IPS-15b (cell line): Measurements from ENCODE around the gene CHRNA1.

Source experiments
- H3K27me3 ChIP-seq: one replicate; pipeline ENCODE4 v1.6.1; 2013; ENCODE audit warnings: low read length; ENCODE audit not compliant: control insufficient read depth, insufficient read depth
- H3K36me3 ChIP-seq: one replicate; pipeline ENCODE4 v1.6.1; 2013; ENCODE audit warnings: low read length; ENCODE audit not compliant: control insufficient read depth, insufficient read depth
- H3K4me1 ChIP-seq: one replicate; pipeline ENCODE4 v1.6.1; 2013; ENCODE audit warnings: mild to moderate bottlenecking, low read length; ENCODE audit not compliant: control insufficient read depth, insufficient read depth
- H3K4me3 ChIP-seq: one replicate; pipeline ENCODE4 v1.5.1; 2013; ENCODE audit warnings: low read depth, low read length
- H3K9ac ChIP-seq: one replicate; pipeline ENCODE4 v1.6.1; 2013; ENCODE audit warnings: low read depth, mild to moderate bottlenecking, low read length
- H3K9me3 ChIP-seq: one replicate; pipeline ENCODE4 v1.6.1; 2013; ENCODE audit warnings: mild to moderate bottlenecking, low read length; ENCODE audit not compliant: control insufficient read depth, insufficient read depth

CHRNA1 gene

DNA sequence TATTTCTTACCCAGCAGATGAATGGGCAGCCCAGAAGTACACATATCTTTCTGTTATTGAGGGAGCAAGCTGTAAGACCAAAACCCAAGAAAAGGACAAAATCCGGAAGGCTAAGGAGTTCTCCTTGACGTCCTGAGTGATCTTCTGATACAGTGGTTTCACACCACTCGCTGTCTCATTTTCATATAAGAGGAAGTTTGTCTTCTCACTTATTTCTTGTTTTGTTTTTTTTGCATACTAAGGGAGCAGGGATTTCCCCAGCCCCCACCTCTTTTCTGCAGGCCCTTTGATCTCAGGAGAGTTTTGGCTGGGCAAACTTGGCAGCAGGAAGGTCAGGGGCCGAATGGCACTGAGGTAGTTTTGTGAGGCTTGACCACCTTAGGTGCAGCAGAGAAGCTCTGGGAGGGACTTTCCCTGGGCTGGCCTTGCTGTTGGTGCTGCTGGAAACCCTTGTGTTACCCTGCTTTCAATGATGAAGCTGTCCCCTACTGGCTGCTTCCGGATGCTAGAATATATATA is 13.3 kb downstream of the CHRNA1 start:
- H3K4me3 ChIP-seq: no peak overlapping the region
- H3K4me1 ChIP-seq: peaks cover 6% of the 10 kb centered on the region

DNA sequence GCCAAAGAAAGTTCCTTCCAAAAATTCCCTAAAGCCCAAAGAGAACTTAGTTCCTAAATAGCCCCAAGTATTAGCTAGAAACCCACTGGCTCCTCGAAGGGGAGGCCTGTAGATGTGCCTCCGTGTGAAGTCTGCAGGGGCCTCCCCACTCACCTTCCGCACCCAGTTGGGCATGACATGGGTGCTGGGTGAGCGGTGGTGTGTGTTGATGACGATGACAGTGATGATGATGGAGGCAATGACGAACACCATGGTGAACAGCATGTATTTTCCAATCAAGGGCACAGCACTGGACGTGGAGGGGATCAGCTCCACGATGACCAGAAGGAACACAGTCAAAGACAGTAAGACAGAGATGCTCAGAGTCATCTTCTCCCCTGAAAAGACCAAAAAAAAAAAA is 14.5 kb downstream of the CHRNA1 start:
- no peaks in the 10 kb centered on the region for H3K9me3 ChIP-seq
- H3K27me3 ChIP-seq: no peaks in the 10 kb centered on the region
- H3K4me1 ChIP-seq: peaks cover 6% of the 10 kb centered on the region
- H3K4me3 ChIP-seq: no peak overlapping the region
- no peaks in the 10 kb centered on the region for H3K36me3 ChIP-seq
- H3K9ac ChIP-seq: no peak overlapping the region

More for the DNA sequence above, 13.3 kb downstream of the CHRNA1 start:
- Histone ChIP-seq H3K36me3 (no peaks in the 10 kb centered on the region), H3K9ac (no peak overlapping the region), H3K27me3 (no peaks in the 10 kb centered on the region), H3K9me3 (no peaks in the 10 kb centered on the region)

DNA sequence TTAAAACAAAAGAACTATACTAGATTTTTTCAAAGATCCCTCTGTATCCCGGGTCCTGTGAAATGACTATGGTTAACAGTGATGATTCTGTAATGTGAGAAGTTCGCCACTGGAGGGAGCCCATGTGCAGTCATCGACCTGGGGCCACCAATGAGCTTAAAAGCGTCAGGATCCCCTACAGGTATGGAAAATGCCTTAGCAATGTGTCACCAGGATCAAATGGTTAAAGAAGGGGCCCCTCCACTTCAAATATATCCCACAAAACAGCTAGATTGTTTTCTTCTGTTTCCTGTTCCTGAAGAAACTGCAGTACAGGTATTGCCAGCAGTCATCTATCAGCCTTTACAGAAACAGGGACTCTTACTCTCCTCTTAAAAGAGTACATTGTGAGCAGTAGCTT is 15.3 kb downstream of the CHRNA1 start:
- no peaks in the 10 kb centered on the region for H3K27me3 ChIP-seq
- H3K9me3 ChIP-seq: no peaks in the 10 kb centered on the region
- no peak overlapping the region for H3K4me3 ChIP-seq
- H3K36me3 ChIP-seq: no peaks in the 10 kb centered on the region
- peaks cover 6% of the 10 kb centered on the region for H3K4me1 ChIP-seq
- H3K9ac ChIP-seq: no peak overlapping the region

DNA sequence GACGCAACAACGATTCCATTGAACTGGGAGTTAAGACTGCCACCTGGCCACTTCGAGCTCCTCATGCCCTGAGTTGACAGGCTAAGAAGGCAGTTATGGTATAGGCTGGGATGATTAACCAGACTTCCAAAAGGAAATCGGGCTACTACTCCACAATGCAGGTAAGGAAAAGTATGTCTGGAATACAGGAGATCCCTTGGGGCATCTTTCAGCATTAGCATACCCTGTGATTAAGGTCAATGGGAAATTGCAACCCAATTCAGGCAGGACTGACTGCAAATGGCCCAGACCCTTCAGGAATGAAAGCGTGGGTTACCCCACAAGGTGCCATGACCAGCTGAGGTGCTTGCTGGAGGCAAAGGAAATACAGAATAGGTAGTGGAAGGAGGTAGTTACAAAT is 19.1 kb downstream of the CHRNA1 start:
- H3K4me3 ChIP-seq: no peak overlapping the region
- no peaks in the 10 kb centered on the region for H3K9me3 ChIP-seq
- no peak overlapping the region for H3K9ac ChIP-seq
- H3K4me1 ChIP-seq: peaks cover 6% of the 10 kb centered on the region
- no peaks in the 10 kb centered on the region for H3K36me3 ChIP-seq
- no peaks in the 10 kb centered on the region for H3K27me3 ChIP-seq

DNA sequence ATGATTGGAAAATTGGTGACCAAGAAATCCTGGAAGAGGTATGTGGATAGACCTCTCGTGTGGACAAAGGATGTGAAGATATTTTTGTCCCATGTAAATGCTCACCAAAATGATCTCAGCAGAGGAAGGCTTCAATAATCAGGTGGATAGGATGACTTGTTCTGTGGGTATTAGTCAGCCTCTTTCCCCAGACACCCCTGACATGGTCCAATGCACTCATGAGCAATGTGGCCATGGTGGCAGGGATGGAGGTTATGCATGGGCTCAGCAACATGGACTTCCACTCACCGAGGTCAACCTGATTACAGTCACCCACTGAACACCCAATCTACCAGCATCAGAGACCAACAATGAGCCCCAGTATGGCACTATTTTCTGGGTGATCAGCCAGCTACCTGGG is 20.2 kb downstream of the CHRNA1 start:
- Histone ChIP-seq H3K9ac (no peak overlapping the region), H3K36me3 (no peaks in the 10 kb centered on the region), H3K4me3 (no peak overlapping the region), H3K9me3 (no peaks in the 10 kb centered on the region), H3K27me3 (no peaks in the 10 kb centered on the region), H3K4me1 (peaks cover 1% of the 10 kb centered on the region)

DNA sequence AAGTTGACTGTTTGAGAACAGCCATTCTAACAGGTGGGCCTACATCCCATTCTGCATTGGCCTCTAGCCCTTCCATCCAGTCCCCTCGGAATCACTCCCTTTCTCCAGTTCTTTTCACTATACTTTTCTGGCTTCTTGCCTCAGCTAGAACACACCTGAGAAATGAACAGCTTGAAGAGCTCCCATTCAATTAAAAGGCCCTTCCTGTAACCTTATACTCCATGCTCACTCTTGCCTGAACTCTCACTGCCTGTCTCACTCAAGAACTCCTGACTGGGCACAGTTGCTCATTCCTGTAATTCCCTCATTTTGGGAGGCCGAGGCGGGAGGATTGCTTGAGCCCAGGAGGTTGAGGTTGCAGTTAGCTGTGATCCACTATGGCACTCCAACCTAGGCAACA is 23.6 kb downstream of the CHRNA1 start:
- no peaks in the 10 kb centered on the region for H3K4me1 ChIP-seq
- H3K4me3 ChIP-seq: no peak overlapping the region
- H3K27me3 ChIP-seq: no peaks in the 10 kb centered on the region
- no peaks in the 10 kb centered on the region for H3K36me3 ChIP-seq
- no peaks in the 10 kb centered on the region for H3K9me3 ChIP-seq
- no peak overlapping the region for H3K9ac ChIP-seq

DNA sequence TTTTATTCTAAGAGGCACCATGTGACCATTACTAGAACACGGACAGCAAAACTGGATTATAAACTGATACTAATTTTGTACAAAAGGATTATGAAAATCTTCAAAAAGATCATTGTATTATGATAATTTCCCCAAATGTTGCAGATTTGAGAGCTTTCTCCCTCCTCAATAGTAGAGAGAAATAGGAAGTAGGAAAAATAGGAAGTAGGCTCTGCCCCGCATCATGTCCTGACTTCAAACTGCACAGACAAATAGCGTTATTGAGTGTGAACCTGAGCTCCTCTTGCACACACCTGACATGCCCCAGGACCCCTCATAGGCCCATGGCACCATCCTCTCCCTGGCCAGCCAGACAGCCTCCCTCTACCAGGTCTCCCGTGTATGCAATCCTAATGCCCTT is 25.4 kb downstream of the CHRNA1 start:
- Histone ChIP-seq H3K4me3 (no peak overlapping the region), H3K4me1 (no peaks in the 10 kb centered on the region), H3K9me3 (no peaks in the 10 kb centered on the region), H3K36me3 (no peaks in the 10 kb centered on the region), H3K9ac (no peak overlapping the region), H3K27me3 (no peaks in the 10 kb centered on the region)

DNA sequence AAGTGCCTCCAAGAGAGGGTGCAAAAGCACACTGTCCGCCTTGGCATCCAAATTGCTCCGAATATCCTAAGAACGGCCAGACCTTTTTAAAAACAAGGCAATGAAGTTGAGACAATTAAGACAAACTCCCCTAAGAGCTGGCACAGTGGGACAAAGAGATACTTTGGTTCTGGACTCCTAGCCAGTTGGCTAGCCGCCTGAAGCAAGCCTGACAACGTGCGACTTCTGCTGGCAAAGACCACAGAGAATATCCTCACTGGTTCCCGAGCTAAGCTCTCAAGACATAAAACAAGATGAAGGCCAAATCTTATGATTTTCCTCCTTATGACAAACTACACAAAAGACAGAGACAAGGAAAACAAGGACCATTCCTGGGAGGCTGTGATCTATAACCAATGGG is 32.7 kb downstream of the CHRNA1 start:
- H3K9me3 ChIP-seq: no peaks in the 10 kb centered on the region
- no peak overlapping the region for H3K9ac ChIP-seq
- no peaks in the 10 kb centered on the region for H3K36me3 ChIP-seq
- H3K27me3 ChIP-seq: peaks cover 16% of the 10 kb centered on the region
- H3K4me3 ChIP-seq: no peak overlapping the region
- no peaks in the 10 kb centered on the region for H3K4me1 ChIP-seq

DNA sequence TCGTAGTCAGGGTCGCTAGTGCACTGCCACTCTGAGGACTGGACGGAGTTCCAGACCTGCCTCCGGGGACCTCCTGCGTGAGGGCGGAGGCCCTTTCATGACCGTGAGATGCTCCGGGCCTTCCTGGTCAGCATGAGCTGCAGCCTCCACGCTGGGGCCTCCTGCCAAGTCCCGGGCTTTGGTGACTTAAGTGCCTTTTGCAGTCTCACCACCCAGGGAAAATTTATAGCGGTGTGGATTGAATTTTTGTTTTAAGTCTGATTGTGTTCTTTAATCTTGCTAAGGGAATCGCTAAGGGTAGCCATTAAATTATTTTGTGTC is 33.6 kb downstream of the CHRNA1 start:
- peak overlapping the region; percentile 65 for H3K4me3 ChIP-seq
- H3K27me3 ChIP-seq: peaks cover 16% of the 10 kb centered on the region
- H3K4me1 ChIP-seq: no peaks in the 10 kb centered on the region
- peak overlapping the region; percentile 24 for H3K9ac ChIP-seq
- H3K9me3 ChIP-seq: no peaks in the 10 kb centered on the region
- no peaks in the 10 kb centered on the region for H3K36me3 ChIP-seq

DNA sequence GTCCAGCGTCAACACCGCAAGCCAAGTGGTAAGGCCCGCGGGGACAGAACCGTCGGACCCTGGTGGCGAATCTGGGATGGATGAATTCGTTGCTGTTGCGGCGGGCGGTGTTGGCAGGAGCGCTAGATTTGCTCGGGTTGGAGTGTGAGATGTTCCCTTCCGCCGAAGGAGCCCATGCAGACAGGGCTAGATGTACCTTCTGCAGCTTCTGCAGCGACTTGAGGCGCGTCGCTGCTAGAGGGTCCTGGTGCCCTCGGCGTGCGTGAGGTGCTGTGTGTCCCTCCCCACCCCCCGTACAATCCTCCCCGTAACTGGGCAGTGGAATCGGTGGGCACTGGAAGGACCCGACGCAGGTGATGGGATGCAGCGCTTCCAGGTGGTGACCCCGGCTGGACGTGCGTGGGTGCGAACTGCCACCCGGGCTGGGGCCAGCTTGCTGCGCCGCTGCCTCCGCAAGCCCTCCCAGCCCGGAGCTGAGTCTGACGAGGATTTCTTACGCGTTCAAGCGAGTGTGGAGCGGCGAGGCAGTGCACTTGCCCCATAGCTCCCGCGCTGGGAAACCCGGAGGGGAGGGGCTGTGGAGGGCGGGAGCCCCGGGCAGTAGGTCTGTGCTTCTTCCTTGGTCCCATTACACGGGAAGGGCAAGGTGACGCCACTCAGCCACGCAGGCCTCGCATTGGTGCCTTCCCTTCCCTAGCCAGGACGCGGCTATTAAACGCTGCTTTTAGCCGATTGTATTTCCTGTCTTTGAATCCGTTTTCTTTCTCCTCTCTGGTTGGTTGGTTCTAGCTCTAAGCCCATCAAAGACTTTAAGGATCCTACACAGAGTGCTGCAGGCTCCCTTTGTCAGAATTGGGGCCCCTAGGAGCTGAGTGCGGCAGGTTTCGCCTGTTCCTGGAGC is 34.2 kb downstream of the CHRNA1 start:
- Histone ChIP-seq H3K4me1 (no peaks in the 10 kb centered on the region), H3K4me3 (peak overlapping the region; percentile 65), H3K27me3 (peaks cover 16% of the 10 kb centered on the region), H3K36me3 (no peaks in the 10 kb centered on the region), H3K9ac (peak overlapping the region; percentile 24), H3K9me3 (no peaks in the 10 kb centered on the region)

DNA sequence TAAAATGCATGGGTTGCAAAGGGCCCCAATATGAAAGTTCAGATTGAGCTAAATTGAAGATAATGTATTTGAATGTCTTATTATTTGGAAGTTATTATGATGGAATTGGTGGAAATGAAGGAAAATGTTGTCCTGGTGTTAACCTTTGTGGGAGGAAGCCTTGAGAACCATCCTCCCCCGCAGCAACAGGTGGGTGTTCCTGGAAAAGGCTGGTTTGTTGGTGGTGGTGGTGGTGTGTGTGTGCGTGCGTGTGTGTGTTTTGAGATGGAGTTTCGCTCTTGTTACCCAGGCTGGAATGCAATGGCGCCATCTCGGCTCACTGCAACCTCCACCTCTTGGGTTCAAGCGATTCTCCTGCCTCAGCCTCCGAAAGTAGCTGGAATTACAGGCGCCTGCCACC is 36.2 kb downstream of the CHRNA1 start:
- Histone ChIP-seq H3K27me3 (peaks cover 16% of the 10 kb centered on the region), H3K4me1 (no peaks in the 10 kb centered on the region), H3K4me3 (no peak overlapping the region), H3K36me3 (no peaks in the 10 kb centered on the region), H3K9me3 (no peaks in the 10 kb centered on the region), H3K9ac (no peak overlapping the region)

DNA sequence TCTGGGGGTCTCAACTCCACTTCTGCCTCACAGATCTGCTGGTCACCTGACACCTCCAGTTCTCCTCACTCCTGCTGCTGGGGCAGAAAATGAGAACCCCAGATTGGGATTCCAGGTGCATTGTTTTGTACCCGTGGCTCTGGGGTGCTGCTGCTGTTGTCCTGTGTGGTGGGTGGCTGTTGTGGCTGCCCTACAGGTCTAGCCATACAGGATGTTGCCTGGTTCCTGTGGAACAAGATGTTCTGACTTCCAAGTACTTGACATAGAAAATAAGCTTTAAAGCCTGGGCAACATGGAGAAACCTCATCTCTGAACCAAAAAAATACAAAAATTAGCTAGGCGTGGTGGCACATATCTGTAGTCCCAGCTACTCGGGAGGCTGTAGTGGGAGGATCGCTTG is 38.1 kb downstream of the CHRNA1 start:
- H3K27me3 ChIP-seq: peaks cover 16% of the 10 kb centered on the region
- no peaks in the 10 kb centered on the region for H3K9me3 ChIP-seq
- H3K36me3 ChIP-seq: no peaks in the 10 kb centered on the region
- H3K4me1 ChIP-seq: no peaks in the 10 kb centered on the region
- H3K9ac ChIP-seq: no peak overlapping the region
- H3K4me3 ChIP-seq: no peak overlapping the region
